Measurements from ENCODE around the gene NR2C2. TPM values are rescaled to one million over a fixed set of nuclear protein-coding genes. Genes with fewer than 3 reads are reported as not detected.
A peak's percentile ranks its signal among the peaks of the same experiment; 100 is the strongest.
"Not testable (repeated sequence)": the region's sequence is repeated elsewhere in the genome, so short reads cannot be mapped to it uniquely, and the experiment has no call there.

NR2C2 gene
- total RNA-seq, 6 experiments from 2014 or later, result 10.8 to 18.6 (median 12.2) TPM

DNA sequence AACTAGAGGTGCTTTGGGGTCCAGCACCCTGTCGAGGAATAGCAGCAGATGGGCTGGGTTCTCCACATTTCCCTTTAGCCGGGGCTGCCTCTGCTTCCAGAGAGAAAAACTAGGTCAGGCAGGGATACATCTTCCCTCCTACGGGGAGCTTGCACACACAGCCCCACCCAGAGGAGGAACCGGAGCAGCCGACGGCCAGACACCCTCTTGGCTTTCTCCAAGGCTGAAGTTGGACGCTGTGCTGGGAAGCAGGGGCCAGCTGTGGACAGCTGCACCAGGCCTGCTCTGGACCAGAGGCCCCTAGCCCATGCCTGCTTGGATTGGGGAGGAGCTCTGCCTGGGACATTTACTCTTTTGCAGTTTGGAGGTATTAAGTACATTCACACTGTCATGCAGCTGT lies 44.7 kb upstream of the NR2C2 start:
- H3K36me3 ChIP-seq, result no peaks in the 10 kb centered on the region
- DNase-seq (no peak), ATAC-seq (no peak)
- TF ChIP-seq POLR2A (IDR thresholded peaks at IDR 0.05), result no peak
- TF ChIP-seq, protein P1, sequence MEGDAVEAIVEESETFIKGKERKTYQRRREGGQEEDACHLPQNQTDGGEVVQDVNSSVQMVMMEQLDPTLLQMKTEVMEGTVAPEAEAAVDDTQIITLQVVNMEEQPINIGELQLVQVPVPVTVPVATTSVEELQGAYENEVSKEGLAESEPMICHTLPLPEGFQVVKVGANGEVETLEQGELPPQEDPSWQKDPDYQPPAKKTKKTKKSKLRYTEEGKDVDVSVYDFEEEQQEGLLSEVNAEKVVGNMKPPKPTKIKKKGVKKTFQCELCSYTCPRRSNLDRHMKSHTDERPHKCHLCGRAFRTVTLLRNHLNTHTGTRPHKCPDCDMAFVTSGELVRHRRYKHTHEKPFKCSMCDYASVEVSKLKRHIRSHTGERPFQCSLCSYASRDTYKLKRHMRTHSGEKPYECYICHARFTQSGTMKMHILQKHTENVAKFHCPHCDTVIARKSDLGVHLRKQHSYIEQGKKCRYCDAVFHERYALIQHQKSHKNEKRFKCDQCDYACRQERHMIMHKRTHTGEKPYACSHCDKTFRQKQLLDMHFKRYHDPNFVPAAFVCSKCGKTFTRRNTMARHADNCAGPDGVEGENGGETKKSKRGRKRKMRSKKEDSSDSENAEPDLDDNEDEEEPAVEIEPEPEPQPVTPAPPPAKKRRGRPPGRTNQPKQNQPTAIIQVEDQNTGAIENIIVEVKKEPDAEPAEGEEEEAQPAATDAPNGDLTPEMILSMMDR (IDR thresholded peaks at IDR 0.05), result peak in 1 of 4 donors; percentile 7
- H3K4me3 ChIP-seq, result no peak overlapping the region
- 47% methylated on average over 6 of the region's 7 CpGs for WGBS (ENCODE audit: insufficient coverage, low coverage, low lambda C conversion rate, missing lambda C conversion rate)
- H3K9me3 ChIP-seq, result no peaks in the 10 kb centered on the region
- no peak overlapping the region for H3K27ac ChIP-seq
- intact Hi-C loops (cut with DNase I), result no loop called here
- H3K4me1 ChIP-seq, result peaks cover 0 to 33% (median 13%) of the 10 kb centered on the region in 4 donors
- H3K27me3 ChIP-seq, result no peaks in the 10 kb centered on the region

DNA sequence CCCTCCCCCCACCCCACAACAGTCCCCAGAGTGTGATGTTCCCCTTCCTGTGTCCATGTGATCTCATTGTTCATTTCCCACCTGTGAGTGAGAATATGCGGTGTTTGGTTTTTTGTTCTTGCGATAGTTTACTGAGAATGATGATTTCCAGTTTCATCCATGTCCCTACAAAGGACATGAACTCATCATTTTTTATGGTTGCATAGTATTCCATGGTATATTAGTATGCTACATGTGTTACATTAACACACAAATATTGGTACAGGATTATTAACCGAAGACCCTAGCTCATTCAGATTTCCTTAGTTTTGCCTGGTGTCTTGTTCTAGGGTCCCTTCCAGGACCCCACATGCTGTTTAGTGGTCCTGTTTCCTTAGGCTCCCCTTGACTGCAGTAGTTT lies 43.9 kb upstream of the NR2C2 start:
- H3K36me3 ChIP-seq; H3K9me3 ChIP-seq; H3K27me3 ChIP-seq; ATAC-seq; H3K27ac ChIP-seq; DNase-seq; intact Hi-C loops (cut with DNase I); H3K4me3 ChIP-seq: not testable (repeated sequence)
- H3K4me1 ChIP-seq, result peaks cover 0 to 33% (median 13%) of the 10 kb centered on the region in 4 donors
- 100% methylated on average over 1 of the region's 3 CpGs for WGBS (ENCODE audit: insufficient coverage, low coverage, low lambda C conversion rate, missing lambda C conversion rate)

DNA sequence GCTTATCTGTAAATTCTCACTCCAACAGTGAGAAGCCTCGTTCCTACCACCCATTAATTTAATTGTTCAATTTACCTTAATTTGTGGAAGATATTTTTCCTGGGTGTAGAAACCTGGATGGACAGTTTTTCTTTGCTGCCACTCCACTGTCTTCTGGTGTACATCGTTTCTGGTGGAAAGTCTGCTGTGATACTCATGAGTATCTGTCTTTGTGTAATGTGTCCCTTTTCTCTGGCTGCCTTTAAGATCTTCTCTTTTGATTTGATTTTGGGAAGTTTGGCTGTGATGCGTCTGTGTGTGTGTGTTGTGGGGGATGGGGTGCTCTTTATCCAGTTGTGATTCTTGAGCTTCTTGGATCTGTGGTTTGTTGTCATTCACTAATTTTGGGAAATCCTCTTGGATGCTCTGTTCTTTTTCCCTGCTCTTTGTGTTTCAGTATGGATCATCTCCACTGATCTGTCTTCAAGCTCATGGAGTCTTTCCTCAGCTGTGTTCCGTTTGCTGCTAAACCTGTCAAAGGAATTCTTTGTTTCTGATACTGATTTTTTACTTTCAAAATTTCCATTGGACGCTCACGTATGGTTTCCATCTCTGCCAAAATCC lies 42.2 kb upstream of the NR2C2 start:
- intact Hi-C loops (cut with DNase I), result no loop called here
- no peak overlapping the region for H3K4me3 ChIP-seq
- ATAC-seq (no peak), DNase-seq (no peak)
- peaks cover 0 to 19% (median 7%) of the 10 kb centered on the region in 4 donors for H3K4me1 ChIP-seq
- no peaks in the 10 kb centered on the region for H3K36me3 ChIP-seq
- no peaks in the 10 kb centered on the region for H3K27me3 ChIP-seq
- TF ChIP-seq, protein P1 (IDR thresholded peaks at IDR 0.05), result no peak
- no peak for TF ChIP-seq POLR2A (IDR thresholded peaks at IDR 0.05)
- no peak overlapping the region for H3K27ac ChIP-seq
- 80% methylated on average over 5 of the region's 6 CpGs for WGBS (ENCODE audit: insufficient coverage, low coverage, low lambda C conversion rate, missing lambda C conversion rate)
- no peaks in the 10 kb centered on the region for H3K9me3 ChIP-seq

DNA sequence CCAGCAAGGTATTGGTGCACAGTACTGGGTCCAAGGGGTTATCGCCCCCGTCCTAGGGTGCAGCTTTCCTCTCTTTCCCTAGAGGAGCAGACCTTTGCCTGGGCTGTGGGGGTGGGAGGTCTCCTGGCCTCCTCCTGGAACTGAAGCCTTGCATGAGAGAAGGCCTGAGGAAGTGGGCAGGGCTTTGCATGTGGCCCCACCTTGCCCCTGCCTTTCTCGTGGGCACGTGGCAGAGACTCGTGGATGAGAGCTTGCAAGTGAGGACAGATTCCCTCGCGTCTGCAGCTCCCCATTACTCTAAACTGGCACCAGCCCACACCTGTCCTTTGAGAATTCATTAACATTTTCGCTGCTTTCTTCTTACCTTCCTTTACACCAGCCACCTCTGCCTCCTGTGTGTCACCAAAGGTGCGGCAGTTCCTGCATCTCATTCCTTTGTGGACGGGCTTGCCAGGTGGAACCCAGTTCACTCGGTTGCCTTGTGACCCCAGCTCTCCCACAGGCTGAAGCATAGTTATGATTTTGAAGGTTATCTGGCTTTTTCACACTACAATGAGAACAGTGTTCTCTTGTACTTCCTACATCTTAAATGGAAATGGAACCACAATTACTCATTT lies 40.9 kb upstream of the NR2C2 start:
- peaks cover 0 to 8% (median 2%) of the 10 kb centered on the region in 4 donors for H3K4me1 ChIP-seq
- H3K36me3 ChIP-seq, result no peaks in the 10 kb centered on the region
- no peaks in the 10 kb centered on the region for H3K9me3 ChIP-seq
- no peak for TF ChIP-seq POLR2A (IDR thresholded peaks at IDR 0.05)
- TF ChIP-seq, protein P1 (IDR thresholded peaks at IDR 0.05), result no peak
- no peaks in the 10 kb centered on the region for H3K27me3 ChIP-seq
- intact Hi-C loops (cut with DNase I), result no loop called here
- H3K27ac ChIP-seq, result no peak overlapping the region
- no peak for ATAC-seq
- no peak overlapping the region for H3K4me3 ChIP-seq
- WGBS (ENCODE audit: insufficient coverage, low coverage, low lambda C conversion rate, missing lambda C conversion rate), result 76% methylated on average over 6 of the region's 11 CpGs
- no peak for DNase-seq
